ENCODE data around the gene EMILIN2. TPM values are rescaled to one million over a fixed set of nuclear protein-coding genes. Genes with fewer than 3 reads are reported as not detected.

Gene EMILIN2
- total RNA-seq, 1 experiment from 2014 or later, result 4.4 TPM

GRCh38 chr18:2897448-2898185 lies 50.8 kb downstream of the EMILIN2 start:
- no peak for DNase-seq (ENCODE audit: low read depth)

GRCh38 chr18:2898186-2898640 lies 51.4 kb downstream of the EMILIN2 start:
- DNase-seq (ENCODE audit: low read depth), result peak; percentile 61

- DNase-seq (ENCODE audit: low read depth), result no peak
Observed at GRCh38 chr18:2900684-2901422, 54.0 kb downstream of the EMILIN2 start.

- DNase-seq (ENCODE audit: low read depth), result no peak
Observed at GRCh38 chr18:2901423-2901985, 54.7 kb downstream of the EMILIN2 start.

GRCh38 chr18:2902327-2902726 lies 55.5 kb downstream of the EMILIN2 start:
- DNase-seq (ENCODE audit: low read depth), result no peak

GRCh38 chr18:2903006-2903405 lies 56.2 kb downstream of the EMILIN2 start:
- peak; percentile 26 for DNase-seq (ENCODE audit: low read depth)

GRCh38 chr18:2905854-2906703 lies 59.3 kb downstream of the EMILIN2 start:
- DNase-seq (ENCODE audit: low read depth), result no peak

GRCh38 chr18:2906704-2907549 lies 60.1 kb downstream of the EMILIN2 start:
- no peak for DNase-seq (ENCODE audit: low read depth)

GRCh38 chr18:2907550-2908135 lies 60.8 kb downstream of the EMILIN2 start:
- no peak for DNase-seq (ENCODE audit: low read depth)

- no peak for DNase-seq (ENCODE audit: low read depth)
Observed at GRCh38 chr18:2908166-2908945, 61.5 kb downstream of the EMILIN2 start.

- DNase-seq (ENCODE audit: low read depth), result no peak
Observed at GRCh38 chr18:2908946-2909335, 62.1 kb downstream of the EMILIN2 start.

- DNase-seq (ENCODE audit: low read depth), result no peak
Observed at GRCh38 chr18:2909431-2910140, 62.8 kb downstream of the EMILIN2 start.

- DNase-seq (ENCODE audit: low read depth), result no peak
Observed at GRCh38 chr18:2910261-2910660, 63.5 kb downstream of the EMILIN2 start.

- no peak for DNase-seq (ENCODE audit: low read depth)
Observed at GRCh38 chr18:2910751-2911425, 64.1 kb downstream of the EMILIN2 start.

GRCh38 chr18:2911533-2911932 lies 64.7 kb downstream of the EMILIN2 start:
- no peak for DNase-seq (ENCODE audit: low read depth)

- DNase-seq (ENCODE audit: low read depth), result no peak
Observed at GRCh38 chr18:2912357-2913299, 65.8 kb downstream of the EMILIN2 start.
